ENCODE results near the gene OR5K1.

- TF ChIP-seq POLR2AphosphoS5 (IDR thresholded peaks at IDR 0.05; ENCODE audit: low read depth, low read length) (peak; percentile 51; the same call in 1 of the 2 replicates), POLR2A (IDR thresholded peaks at IDR 0.05; ENCODE audit: low read depth, low read length) (peak; percentile 31; the same call in 1 of the 2 replicates)
Measured at GRCh38 chr3:98519351-98519750, 56.4 kb downstream of the OR5K1 start.
